ENCODE measurements around the gene PRSS57.
"Not testable (repeated sequence)": the region's sequence is repeated elsewhere in the genome, so short reads cannot be mapped to it uniquely, and the experiment has no call there.

The PRSS57 gene

GRCh38 chr19:666985-667573 lies 28.2 kb downstream of the PRSS57 start:
- FAIRE-seq: not testable (repeated sequence)

- FAIRE-seq: no peak
Observed at GRCh38 chr19:664913-665443, 30.3 kb downstream of the PRSS57 start.

- FAIRE-seq: no peak
Observed at GRCh38 chr19:663682-664117, 31.6 kb downstream of the PRSS57 start.

GRCh38 chr19:662962-663681 lies 32.1 kb downstream of the PRSS57 start, which contains the start of gene RNF126:
RNF126 (minus strand) TSS chr19:663214; CDS start chr19:663121, 93 bp downstream.
- no peak for FAIRE-seq

GRCh38 chr19:662207-662961 lies 32.9 kb downstream of the PRSS57 start:
- FAIRE-seq: no peak

- no peak for FAIRE-seq
Observed at GRCh38 chr19:661427-662196, 33.6 kb downstream of the PRSS57 start.

- FAIRE-seq: no peak
Observed at GRCh38 chr19:660793-661426, 34.3 kb downstream of the PRSS57 start.

- FAIRE-seq: no peak
Observed at GRCh38 chr19:658916-659839, 36.1 kb downstream of the PRSS57 start.

- FAIRE-seq: no peak
Observed at GRCh38 chr19:658059-658839, 37.0 kb downstream of the PRSS57 start.

- no peak for FAIRE-seq
Observed at GRCh38 chr19:657611-658010, 37.6 kb downstream of the PRSS57 start.

GRCh38 chr19:656751-657559 lies 38.3 kb downstream of the PRSS57 start:
- FAIRE-seq: no peak

GRCh38 chr19:655691-656090 lies 39.6 kb downstream of the PRSS57 start:
- no peak for FAIRE-seq

- FAIRE-seq: no peak
Observed at GRCh38 chr19:653425-653824, 41.8 kb downstream of the PRSS57 start.

- FAIRE-seq: no peak
Observed at GRCh38 chr19:652467-653389, 42.5 kb downstream of the PRSS57 start.

- FAIRE-seq: no peak
Observed at GRCh38 chr19:651991-652390, 43.3 kb downstream of the PRSS57 start.

GRCh38 chr19:651114-651818 lies 44.0 kb downstream of the PRSS57 start:
- no peak for FAIRE-seq

- no peak for FAIRE-seq
Observed at GRCh38 chr19:650121-650520, 45.1 kb downstream of the PRSS57 start.

Measured in colon (tissue), 2 donors.